ENCODE data around the gene PPT2.
"Not testable (repeated sequence)": the region's sequence is repeated elsewhere in the genome, so short reads cannot be mapped to it uniquely, and the experiment has no call there.

Gene PPT2

DNA sequence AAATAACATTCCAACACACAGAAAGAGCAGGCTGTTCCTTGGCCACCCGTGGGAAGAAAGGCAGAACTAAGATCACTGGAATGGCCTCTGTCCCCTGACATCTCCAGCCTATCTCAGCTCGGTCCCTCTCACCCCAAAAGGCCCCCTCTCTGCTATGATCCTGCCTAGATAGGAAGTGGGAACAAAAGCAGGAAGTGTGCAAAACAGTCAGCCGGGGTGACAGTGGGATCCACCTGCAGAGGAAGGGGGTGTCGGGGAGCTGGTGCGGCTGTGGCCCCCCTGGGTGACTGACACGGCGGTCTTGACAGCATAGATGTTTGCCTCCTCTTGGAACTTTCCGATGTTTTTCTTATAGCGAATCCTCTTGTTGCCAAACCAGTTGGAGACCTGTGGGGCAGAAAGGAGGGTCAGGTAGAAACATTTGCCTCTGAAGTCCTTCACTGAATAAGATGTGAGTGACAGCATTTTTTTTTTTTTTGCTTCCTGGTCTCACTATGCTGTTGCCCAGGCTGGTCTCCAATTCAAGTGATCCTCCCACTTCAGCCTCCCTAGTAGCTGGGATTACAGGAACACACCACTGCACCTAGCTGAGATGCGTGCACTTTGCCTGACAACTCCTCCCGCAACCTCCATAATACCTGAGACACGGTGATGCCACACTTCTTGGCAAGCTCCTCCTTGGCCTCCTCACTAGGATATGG lies 33.2 kb downstream of the PPT2 start:
- in situ Hi-C loops (cut with HindIII; ENCODE audit: low sequenced_read_pairs): loop anchor here (10.0 kb wide), 1 partner anchor 72 kb away; no protein-coding TSS in a partner anchor

DNA sequence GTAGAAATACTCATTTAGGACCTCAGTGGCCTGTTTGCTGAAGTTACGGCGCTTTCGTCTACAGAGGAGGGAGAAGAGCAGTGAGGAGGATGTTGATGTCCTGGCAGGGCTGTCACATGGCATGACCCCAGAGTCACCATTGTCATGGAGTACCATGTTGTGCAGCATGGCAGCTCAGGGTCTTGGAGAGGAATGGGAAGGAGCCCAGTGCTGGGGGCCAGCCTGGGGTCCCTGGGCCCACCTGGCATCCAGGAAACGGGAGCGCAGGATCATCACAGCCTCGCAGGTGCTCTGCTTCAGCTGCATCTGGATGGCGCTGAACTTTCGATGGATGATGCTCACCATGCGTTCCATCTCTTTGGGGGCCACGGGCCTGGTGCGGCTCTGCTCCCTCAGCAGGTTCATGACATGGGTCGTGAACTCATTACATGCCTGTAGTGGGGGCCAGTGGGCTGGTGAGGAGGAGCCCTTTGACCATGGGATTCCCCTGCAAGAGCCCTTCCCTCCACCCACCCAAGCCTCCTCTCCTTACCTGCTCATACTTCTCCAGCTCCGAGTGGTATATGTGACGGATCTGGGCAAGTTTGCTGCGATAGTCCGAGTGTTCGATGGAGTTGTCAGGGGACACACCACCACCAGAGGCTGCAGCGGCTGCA lies 33.9 kb downstream of the PPT2 start:
- in situ Hi-C loops (cut with HindIII; ENCODE audit: low sequenced_read_pairs): loop anchor here (10.0 kb wide), 1 partner anchor 73 kb away; no protein-coding TSS in a partner anchor

DNA sequence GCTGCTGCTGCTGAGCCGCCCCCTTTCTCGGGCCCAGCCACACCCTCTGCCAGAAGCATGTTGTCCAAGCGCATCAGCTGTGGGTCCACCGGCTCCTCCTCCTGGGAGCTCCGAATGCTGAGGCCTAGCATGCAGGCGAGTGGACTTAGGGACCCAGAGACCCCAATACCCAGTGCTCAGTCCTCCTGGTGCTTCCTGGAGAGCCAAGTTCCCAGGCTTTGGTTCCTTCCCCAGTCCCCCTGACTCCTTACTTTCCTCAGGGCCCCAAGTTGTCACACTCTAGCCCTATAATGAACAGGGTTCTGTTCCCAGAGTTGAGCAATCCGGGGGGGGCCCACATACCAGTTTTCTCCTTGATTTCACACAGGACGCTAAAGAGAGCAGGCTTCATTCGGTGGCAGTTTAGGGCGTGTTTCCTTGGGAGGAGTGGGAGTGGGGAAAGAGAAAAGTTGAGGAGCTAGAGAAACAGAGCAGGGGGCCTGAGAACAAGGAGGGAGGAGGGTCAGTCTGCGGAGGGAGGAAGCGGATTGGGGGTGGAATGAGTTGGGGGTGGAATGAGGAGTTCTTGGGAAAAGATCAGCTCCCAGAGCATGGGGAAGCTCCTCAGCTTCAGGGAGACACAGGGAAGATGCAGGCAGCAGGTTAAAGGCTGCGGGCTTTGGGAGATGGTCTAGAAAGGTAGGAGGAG lies 34.6 kb downstream of the PPT2 start:
- in situ Hi-C loops (cut with HindIII; ENCODE audit: low sequenced_read_pairs): loop anchor here (10.0 kb wide), 1 partner anchor 74 kb away; no protein-coding TSS in a partner anchor

DNA sequence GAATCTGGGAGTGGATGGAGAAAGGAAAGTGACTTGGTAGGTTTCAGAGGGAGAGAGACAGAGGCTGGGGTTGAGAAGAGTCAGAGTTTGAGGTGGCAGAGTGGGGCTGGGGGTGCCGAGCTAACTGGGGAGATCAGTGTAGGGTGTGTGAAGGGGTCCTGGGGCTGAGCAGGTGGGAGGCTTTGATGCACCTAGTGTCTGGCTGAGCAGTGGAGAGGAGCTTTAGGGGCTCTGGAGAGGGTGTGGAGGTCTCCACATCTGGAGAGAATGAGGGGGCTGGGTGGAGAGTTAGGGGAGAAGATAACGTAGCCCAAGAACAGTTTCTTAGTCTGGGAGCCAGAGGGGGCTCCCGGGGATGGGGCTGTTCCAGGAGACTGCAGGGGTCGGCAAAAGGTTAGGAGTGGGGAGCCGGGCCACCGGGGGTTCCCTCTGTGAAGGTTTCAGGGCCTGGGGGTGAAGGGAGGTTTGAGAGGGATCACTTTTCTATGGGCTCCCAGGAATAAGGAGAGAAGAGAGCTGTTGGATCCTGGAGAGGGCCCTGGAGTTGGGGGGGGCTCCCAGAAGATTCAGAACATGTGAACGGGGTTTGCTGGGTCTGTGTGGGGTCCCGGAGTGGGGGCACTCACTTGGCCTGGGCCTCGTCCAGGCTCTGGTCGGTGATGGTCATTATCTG lies 35.3 kb downstream of the PPT2 start:
- in situ Hi-C loops (cut with HindIII; ENCODE audit: low sequenced_read_pairs): loop anchor here (10.0 kb wide), 1 partner anchor 74 kb away; no protein-coding TSS in a partner anchor

DNA sequence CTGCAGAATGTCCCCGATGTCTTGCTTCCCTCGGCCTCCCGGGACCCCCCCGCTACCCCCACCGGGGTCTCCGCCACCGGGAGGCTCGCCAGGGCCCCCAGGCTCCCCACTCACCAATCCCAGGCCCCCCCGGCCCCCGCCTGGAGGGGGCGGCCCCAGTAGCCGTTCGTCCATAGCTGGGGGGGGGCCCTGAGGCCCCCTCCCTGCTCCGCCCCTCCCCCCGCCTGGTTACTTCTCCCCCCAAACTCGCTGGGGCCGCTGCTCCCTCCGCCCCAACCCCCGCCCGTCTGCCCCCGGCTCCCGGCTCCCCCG lies 35.8 kb downstream of the PPT2 start:
- in situ Hi-C loops (cut with HindIII; ENCODE audit: low sequenced_read_pairs): loop anchor here (10.0 kb wide), 1 partner anchor 75 kb away; no protein-coding TSS in a partner anchor

DNA sequence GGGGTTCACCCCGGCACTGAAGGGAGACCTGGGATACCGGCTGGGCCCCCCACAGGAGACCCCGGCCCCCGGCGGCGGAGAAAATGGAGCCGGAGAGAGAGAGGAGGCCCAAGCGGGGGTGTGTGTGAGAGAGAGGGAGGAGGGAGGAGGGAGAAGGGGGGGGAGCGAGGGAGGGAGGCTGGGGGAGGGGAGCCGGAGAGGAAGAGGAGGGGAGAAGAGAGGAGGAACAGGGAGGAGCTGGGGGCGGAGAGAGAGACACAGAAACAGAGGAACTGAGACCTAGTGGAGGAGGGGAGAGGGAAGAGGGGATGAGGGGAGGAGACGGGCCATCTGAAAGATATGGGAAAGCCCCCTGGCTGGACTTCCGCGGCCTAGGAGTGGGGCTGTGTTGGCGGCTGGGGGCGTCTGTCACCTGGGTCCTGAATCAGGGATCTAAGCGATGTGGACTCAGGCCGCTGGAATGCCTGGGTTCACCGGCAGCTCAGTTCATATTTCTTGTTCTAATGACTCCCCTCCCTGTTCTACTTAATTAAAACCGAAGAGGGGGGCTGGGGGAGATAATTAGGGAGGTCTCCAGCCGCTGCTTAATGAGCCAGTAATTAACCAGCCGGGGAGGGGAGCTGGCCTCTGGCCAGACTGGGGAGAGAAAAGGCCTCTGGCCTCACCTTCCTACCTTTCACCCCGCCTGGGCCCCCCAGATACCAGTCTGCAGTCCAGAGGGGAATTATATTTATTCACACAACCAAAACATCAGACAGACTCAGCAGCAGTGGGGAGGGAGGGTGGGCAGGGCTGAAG lies 36.3 kb downstream of the PPT2 start, which contains the start of gene PBX2:
PBX2 (minus strand) TSS at position 149 of the 798 bp plus-strand sequence. CDS start 287 bp downstream, outside the sequence.
- in situ Hi-C loops (cut with HindIII; ENCODE audit: low sequenced_read_pairs): no loop called here

DNA sequence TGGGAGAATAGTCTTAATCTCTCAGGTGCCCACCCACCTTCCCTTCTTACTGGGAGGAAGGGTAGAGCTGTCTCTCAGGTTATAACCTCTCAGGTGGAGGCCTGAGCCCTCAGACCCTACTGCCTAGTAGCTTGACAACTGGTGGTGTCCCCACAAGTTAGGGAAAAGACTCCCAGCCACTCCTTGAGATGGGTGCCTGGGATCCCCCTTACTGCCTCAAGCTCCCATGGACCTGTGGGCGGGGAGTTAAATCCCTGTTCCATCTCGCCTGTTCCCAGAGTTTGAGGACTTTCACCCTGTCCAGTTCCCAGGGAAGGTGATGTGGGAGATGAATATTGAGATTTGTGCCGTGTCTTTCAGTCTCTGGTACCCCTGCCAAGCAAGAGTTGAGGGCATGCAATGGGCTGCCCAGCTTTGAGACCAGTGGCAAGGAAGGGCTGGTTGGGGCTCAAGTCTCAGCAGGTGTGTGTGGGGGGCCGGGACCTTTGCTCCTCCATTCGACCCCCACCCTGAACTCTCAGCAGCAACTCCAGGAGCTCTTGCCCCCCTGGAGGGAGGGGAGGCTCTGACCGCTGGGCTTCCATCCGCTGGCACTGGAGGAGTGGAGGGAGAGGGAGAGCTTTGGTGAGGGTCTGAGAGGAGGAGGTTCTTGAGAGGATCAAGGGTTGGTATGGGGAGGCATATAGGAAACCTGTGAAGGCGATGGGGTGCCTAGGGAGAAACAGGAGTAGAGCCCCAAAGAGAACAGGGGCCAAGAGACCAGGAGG lies 37.2 kb downstream of the PPT2 start:
- in situ Hi-C loops (cut with HindIII; ENCODE audit: low sequenced_read_pairs): no loop called here

DNA sequence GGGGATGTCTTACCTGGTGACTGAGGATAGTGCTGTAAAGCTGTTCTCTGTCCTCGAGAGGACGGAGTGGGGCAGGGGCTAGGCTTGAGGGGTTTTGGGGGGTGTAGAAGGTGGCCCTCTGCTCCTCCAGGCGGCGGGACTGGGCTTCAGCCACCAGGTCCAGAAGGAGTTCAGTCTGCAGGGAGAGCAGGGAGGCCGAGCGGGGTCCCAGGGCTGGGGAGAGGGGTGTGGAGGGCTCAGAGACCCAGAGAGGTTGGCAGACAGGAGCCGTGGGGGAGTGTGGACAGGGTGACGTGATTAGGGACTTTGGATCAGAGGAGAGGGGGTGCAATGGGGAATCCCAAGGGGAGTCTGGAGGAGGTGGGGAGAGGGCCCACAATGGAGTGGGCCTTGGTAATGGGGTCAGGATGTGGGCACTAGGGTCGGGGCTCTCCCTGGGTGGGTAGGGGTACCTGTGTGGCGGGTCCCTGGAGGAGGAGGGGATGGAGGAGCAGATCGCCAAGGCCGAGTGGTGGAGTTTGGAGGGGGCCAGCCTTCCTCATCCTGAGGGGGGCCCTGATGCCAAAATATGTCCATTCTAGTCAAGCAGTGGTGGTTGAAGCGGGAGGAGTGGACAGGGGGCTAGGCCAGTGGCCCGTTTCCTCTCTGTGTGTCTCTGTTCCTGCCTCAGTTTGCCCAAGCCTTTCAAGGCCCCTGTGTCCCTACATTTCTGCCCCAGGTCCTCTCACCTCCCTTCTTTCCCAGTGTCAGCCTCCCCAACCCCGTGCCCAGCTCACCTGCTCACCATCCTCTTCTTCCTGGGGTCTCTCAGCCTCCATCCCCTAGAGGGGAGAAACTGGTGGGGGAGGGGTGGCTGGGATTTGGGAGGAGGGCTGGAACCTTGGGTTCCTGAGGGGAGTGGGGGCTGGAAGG lies 38.0 kb downstream of the PPT2 start:
- in situ Hi-C loops (cut with HindIII; ENCODE audit: low sequenced_read_pairs): no loop called here

DNA sequence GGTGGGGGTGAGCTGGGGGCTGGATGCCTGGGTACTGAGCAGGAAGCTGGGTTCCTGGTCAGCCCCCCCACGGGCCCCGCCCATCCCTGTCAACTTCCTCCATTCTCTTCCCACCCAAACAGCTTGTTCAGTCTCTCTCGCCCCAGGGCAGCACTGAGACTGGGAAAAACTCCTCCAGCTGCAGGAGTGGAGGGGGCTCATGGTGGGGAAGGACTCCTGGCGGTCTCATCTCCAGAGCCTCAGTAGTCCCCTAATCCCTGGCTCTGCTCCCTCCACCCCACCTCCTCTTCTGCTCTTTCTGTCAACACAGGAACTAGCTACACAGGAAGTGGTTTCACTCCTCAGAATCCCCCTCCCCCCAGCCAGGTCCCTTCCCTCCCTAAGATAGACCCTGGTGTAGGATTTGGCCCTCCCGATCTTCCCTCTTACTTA lies 38.7 kb downstream of the PPT2 start, which contains the start of gene GPSM3:
GPSM3 (minus strand) TSS at position 36 of the 432 bp plus-strand sequence. CDS start 130 bp downstream, outside the sequence.
- in situ Hi-C loops (cut with HindIII; ENCODE audit: low sequenced_read_pairs): no loop called here

DNA sequence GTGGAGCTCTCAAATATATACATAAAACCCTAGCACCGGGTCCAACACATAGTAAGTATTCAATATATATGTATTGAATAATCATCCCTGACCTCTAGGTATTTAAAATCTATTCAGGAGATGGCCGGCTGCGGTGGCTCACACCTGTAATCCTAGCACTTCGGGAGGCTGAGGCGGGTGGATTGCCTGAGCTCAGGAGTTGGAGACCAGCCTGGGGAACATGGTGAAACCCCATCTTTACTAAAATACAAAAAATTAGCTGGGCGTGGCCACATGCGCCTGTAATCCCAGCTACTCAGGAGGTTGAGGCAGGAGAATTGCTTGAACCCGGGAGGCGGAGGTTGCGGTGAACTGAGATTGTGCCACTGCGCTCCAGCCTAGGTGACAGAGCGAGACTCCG lies 39.2 kb downstream of the PPT2 start:
- in situ Hi-C loops (cut with HindIII; ENCODE audit: low sequenced_read_pairs): not testable (repeated sequence)

DNA sequence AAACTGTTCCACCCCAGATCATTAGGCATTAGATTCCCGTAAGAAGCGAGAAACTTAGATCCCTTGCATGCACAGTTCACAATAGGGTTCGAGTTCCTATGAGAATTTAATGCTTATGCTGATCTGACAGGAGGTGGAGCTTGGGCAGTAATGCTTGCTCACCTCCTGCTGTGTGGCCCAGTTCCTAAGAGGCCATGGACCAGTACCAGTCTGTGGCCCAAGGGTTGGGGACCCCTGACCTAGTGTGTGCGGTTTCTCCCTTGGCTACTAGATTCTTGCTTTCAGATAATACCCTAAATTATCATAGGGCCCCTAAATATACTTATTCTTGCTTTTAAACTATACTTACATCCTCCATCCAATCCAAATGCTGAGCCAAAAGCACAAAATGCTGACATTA lies 40.4 kb downstream of the PPT2 start:
- in situ Hi-C loops (cut with HindIII; ENCODE audit: low sequenced_read_pairs): no loop called here

DNA sequence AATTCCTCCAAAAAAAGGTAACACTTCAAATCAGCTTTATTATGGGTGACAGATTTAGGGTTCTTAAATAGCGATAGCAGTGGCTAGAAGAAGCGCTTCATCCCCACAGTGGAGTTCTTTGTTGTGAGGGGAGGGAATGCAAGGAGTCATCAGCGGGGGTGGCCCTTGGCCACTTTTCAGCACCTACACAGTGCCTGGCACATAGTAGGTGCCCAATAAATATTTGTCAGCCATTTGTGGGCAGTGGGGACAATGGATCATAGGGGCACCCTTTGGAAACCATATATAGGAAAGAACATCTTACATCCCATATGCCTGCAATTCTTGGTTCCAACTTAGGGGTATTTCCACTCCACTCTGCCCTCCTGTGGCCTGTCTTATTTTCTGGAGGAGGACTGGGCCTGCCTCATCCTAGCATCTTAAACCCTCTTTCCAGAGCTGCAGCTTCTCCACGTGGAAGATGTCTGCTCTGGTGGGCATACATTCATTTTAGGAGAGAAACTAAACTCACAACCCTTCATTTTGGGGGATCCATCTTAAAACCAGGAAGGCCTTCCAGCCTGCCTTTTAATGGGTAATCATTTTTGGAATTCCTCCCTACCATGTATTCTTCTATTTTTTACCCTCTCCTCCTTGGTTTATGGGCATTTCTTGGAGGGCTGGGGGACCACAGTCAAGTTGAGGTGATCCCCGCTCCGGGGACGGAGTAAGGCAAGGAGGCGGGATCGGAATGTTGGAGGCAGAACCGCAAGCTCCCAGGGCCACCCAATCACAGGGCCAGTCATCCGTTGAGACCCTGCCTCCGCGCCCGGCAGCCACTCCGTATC lies 41.1 kb downstream of the PPT2 start:
- in situ Hi-C loops (cut with HindIII; ENCODE audit: low sequenced_read_pairs): no loop called here

DNA sequence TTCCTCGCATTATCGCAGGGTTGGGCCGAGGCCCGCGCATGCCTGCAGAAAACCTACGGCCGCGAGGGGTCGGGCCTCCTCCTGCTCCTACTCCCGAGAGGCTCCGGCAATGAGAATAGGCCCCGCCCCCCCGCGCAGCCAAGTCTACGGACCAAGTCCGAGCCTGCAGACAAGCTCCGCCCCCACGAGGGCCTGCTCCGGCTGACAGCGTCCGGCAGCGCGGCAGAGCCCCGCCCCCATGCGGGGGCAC lies 41.6 kb downstream of the PPT2 start:
- in situ Hi-C loops (cut with HindIII; ENCODE audit: low sequenced_read_pairs): no loop called here

DNA sequence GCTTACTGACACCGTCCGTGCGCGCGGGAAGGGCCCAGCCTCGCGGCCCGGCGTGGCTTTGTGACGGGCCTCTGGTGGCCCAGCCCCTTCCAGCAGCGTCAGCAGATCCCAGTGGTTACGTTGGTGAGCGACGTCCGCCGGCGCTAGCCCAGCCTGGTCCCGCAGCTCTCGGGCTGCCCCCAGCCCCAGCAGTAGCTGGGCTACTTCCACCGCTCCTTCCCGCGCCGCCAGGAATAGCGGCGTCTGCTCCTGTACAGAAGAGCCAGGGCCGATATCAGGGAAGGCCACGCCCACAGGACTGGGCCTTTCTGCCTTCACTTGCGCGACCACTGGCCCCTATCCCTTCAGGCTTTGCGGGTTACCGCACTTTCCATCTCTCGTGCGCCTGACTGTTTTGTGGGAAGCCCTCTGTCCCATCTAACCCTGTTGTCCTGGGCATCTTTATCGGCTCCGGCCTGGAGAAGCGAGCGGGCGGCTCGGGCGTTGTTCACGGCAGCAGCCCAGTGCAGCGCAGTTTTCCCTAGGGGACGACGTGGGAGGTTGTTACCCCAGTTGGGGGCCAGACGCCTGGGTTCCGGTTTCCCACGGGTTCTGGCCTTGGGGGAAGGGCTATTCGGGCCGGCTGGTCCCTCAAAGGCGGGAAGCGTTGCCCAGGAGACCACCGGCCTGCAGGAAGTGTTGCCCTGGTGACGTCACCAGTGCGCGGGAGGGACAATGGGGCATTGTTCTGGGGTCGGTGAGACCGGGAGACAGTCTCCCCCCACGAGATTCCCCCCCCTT lies 42.2 kb downstream of the PPT2 start:
- in situ Hi-C loops (cut with HindIII; ENCODE audit: low sequenced_read_pairs): no loop called here

DNA sequence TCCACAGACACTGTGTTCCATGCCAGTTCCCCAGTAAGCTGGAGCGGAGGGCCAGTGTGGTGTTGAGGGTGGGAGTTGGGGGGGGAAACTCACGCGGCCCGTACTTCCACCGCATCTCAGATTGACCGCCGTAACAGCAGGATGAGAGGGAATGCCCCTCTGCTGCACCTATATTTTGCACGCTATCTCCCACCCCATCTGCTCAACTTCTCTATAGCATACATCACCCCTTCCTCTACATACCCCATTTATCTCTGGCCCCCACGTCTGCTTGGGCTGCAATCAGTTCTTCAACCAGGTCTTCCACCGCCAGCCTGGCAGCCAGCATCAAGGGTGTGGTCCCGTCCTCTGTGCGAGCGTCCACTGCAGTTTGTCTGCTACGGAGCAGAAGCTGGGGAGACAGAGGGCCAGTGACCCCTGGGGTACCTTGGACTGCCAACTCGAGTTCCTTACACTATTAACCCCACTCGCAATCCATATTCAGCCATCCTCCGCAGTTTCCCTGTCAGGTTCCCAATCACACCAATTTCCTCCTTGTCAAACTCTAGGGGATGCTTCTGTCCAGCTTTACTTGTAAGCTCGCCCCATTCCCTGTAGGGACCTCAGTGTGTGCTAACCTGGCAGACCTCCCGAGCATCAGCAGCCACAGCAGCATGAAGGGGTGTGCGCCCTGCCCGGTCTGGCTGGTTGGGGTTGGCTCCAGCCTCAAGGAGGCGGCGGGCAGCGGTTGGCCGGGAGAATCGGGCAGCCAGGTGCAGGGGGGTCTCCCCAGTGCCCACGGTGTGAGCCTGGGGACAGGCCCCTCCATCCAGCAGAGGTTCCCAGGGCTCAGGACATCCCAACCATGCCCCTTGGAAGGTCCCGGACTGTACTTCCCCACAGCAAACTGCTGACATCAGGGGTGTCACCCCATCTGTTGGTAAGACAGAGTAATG lies 43.0 kb downstream of the PPT2 start:
- in situ Hi-C loops (cut with HindIII; ENCODE audit: low sequenced_read_pairs): no loop called here

DNA sequence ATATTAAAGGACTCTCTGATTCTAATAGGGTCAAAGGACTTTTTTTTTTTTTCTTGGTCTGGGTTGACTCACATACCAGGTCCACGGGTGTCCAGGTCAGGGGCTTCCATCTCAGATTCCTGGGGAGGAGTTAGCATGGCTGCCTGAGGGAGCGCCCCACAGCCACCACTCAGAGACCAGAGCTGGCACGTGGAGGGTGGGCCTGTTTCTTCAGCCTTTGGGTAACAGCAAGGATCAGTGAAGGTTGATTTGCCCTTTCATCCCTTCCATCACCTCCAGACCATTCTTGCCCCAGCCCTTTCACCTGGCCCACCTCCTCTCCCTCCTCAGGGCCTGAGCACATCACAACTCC lies 44.4 kb downstream of the PPT2 start:
- in situ Hi-C loops (cut with HindIII; ENCODE audit: low sequenced_read_pairs): no loop called here

All from endothelial cell of hepatic sinusoid (primary cell).